HG03103 (cell line): ENCODE data around the gene TMIGD1.
"Not testable (repeated sequence)": the region's sequence is repeated elsewhere in the genome, so short reads cannot be mapped to it uniquely, and the experiment has no call there.

Source experiments
- ATAC-seq: cut with Tn5 transposase; IDR thresholded peaks from one replicate; pipeline ENCODE4 v1.9.1; 2021; ENCODE audit warnings: low read depth; ENCODE audit not compliant: unreplicated experiment

Gene TMIGD1

GRCh38 chr17:30360086-30360808 is 26.4 kb upstream of the TMIGD1 start:
- no peak for ATAC-seq

GRCh38 chr17:30358055-30358760 is 24.4 kb upstream of the TMIGD1 start:
- no peak for ATAC-seq

- no peak for ATAC-seq
These were observed 23.6 kb upstream of the TMIGD1 start for GRCh38 chr17:30357476-30357875.

GRCh38 chr17:30354701-30355100 is 20.8 kb upstream of the TMIGD1 start:
- no peak for ATAC-seq

GRCh38 chr17:30352240-30352814 is 18.5 kb upstream of the TMIGD1 start:
- no peak for ATAC-seq

GRCh38 chr17:30351735-30352134 is 17.9 kb upstream of the TMIGD1 start:
- ATAC-seq: no peak

- not testable (repeated sequence) for ATAC-seq
These were observed 17.4 kb upstream of the TMIGD1 start for GRCh38 chr17:30351263-30351662.

- no peak for ATAC-seq
These were observed 15.4 kb upstream of the TMIGD1 start for GRCh38 chr17:30349252-30349651.

GRCh38 chr17:30347488-30347887 is 13.6 kb upstream of the TMIGD1 start:
- no peak for ATAC-seq

GRCh38 chr17:30346221-30346795 is 12.5 kb upstream of the TMIGD1 start:
- ATAC-seq: no peak

GRCh38 chr17:30345527-30346075 is 11.7 kb upstream of the TMIGD1 start:
- no peak for ATAC-seq

- ATAC-seq: no peak
These were observed 11.2 kb upstream of the TMIGD1 start for GRCh38 chr17:30345089-30345433.

GRCh38 chr17:30344283-30345088 is 10.6 kb upstream of the TMIGD1 start:
- no peak for ATAC-seq

GRCh38 chr17:30343796-30344195 is 9.9 kb upstream of the TMIGD1 start:
- no peak for ATAC-seq

- not testable (repeated sequence) for ATAC-seq
These were observed 9.4 kb upstream of the TMIGD1 start for GRCh38 chr17:30343244-30343643.

GRCh38 chr17:30341703-30342249 is 7.9 kb upstream of the TMIGD1 start:
- ATAC-seq: no peak

- ATAC-seq: no peak
These were observed 7.0 kb upstream of the TMIGD1 start for GRCh38 chr17:30340801-30341356.

GRCh38 chr17:30339086-30339485 is 5.2 kb upstream of the TMIGD1 start:
- no peak for ATAC-seq

GRCh38 chr17:30337393-30337999 is 3.6 kb upstream of the TMIGD1 start:
- no peak for ATAC-seq
